ENCODE results near the gene PLCL1. TPM values are rescaled to one million over a fixed set of nuclear protein-coding genes. Genes with fewer than 3 reads are reported as not detected.
"Not testable (repeated sequence)": the region's sequence is repeated elsewhere in the genome, so short reads cannot be mapped to it uniquely, and the experiment has no call there.

Gene PLCL1
- total RNA-seq, 1 donor from 2014 or later, result 1.2 TPM

DNA sequence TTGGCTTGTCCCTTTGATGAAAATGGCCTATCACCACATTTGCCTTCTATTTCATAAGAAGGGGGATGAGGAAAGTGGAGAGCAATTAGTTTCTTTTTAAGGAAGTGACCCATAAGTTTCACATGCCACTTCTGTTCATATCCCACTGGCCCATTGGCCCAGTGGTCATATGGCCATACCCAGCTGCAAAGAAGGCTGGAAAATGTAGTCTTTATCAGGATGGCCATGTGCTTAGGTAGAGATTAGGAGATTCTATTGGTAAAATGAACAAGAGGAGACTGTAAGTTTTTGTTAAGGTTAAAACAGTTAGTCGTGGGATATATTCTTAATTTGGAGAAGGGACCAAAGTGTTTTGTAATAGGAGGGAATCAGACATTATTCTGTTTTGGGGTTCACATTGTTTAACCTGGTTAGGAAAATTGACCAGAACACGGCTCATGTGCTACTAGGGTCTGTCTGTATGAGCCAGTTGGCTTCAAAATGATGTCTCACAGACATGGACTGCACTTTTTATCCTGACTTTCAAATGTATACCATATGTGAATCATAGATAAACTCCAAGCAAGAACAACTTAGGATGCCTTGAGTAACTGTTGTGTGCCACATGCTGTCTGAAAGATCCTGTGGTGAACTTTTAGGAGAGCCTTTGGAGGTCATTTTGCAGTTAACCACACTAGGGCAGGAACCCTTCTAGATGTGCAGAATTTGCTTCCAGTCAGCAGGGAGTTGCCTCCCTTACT lies 17.3 kb downstream of the PLCL1 start:
- no peaks in the 10 kb centered on the region for H3K36me3 Mint-ChIP-seq (ENCODE audit: unreplicated experiment)
- H3K27me3 Mint-ChIP-seq (ENCODE audit: unreplicated experiment), result peaks cover 19% of the 10 kb centered on the region
- DNase-seq (ENCODE audit: extremely low spot score, unreplicated experiment), result no peak
- H3K4me1 Mint-ChIP-seq (ENCODE audit: unreplicated experiment), result no peaks in the 10 kb centered on the region
- H3K9me3 Mint-ChIP-seq (ENCODE audit: unreplicated experiment), result no peaks in the 10 kb centered on the region
- TF ChIP-seq, protein P1, sequence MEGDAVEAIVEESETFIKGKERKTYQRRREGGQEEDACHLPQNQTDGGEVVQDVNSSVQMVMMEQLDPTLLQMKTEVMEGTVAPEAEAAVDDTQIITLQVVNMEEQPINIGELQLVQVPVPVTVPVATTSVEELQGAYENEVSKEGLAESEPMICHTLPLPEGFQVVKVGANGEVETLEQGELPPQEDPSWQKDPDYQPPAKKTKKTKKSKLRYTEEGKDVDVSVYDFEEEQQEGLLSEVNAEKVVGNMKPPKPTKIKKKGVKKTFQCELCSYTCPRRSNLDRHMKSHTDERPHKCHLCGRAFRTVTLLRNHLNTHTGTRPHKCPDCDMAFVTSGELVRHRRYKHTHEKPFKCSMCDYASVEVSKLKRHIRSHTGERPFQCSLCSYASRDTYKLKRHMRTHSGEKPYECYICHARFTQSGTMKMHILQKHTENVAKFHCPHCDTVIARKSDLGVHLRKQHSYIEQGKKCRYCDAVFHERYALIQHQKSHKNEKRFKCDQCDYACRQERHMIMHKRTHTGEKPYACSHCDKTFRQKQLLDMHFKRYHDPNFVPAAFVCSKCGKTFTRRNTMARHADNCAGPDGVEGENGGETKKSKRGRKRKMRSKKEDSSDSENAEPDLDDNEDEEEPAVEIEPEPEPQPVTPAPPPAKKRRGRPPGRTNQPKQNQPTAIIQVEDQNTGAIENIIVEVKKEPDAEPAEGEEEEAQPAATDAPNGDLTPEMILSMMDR (IDR thresholded peaks at IDR 0.05), result no peak
- H3K4me3 Mint-ChIP-seq (ENCODE audit: unreplicated experiment), result no peak overlapping the region
- H3K27ac Mint-ChIP-seq (ENCODE audit: unreplicated experiment), result no peak overlapping the region

DNA sequence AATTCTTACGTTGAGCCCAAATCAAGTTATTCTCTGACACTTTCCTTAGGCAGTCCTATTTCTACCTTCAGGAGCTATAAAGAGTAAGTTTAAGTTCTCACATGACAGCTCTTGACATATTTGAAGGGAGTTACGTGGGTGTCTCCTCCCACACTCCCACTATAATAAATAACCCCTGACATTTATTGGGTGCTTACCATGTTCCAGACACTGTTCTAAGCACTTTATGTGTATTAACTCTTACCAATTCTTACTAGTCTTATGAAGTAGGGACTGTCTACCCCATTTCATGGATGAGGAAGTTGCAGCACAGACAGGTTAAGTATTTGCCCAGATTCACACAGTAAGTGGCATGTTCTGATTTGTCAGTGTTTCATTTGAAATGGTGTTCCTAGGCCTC lies 17.9 kb downstream of the PLCL1 start:
- TF ChIP-seq, protein P1 (IDR thresholded peaks at IDR 0.05), result no peak
- peaks cover 15% of the 10 kb centered on the region for H3K27me3 Mint-ChIP-seq (ENCODE audit: unreplicated experiment)
- H3K9me3 Mint-ChIP-seq (ENCODE audit: unreplicated experiment), result no peaks in the 10 kb centered on the region
- no peaks in the 10 kb centered on the region for H3K36me3 Mint-ChIP-seq (ENCODE audit: unreplicated experiment)
- no peak overlapping the region for H3K4me3 Mint-ChIP-seq (ENCODE audit: unreplicated experiment)
- no peak overlapping the region for H3K27ac Mint-ChIP-seq (ENCODE audit: unreplicated experiment)
- H3K4me1 Mint-ChIP-seq (ENCODE audit: unreplicated experiment), result no peaks in the 10 kb centered on the region
- DNase-seq (ENCODE audit: extremely low spot score, unreplicated experiment), result no peak

- no peak overlapping the region for H3K4me3 Mint-ChIP-seq (ENCODE audit: unreplicated experiment)
- H3K4me1 Mint-ChIP-seq (ENCODE audit: unreplicated experiment), result no peaks in the 10 kb centered on the region
- no peaks in the 10 kb centered on the region for H3K36me3 Mint-ChIP-seq (ENCODE audit: unreplicated experiment)
- DNase-seq (ENCODE audit: extremely low spot score, unreplicated experiment), result no peak
- H3K9me3 Mint-ChIP-seq (ENCODE audit: unreplicated experiment), result peaks cover 9% of the 10 kb centered on the region
- no peak overlapping the region for H3K27ac Mint-ChIP-seq (ENCODE audit: unreplicated experiment)
- TF ChIP-seq, protein P1 (IDR thresholded peaks at IDR 0.05), result no peak
- peaks cover 3% of the 10 kb centered on the region for H3K27me3 Mint-ChIP-seq (ENCODE audit: unreplicated experiment)
Measured at GRCh38 chr2:197827618-197828017, 23.2 kb downstream of the PLCL1 start.

GRCh38 chr2:197828464-197829135 lies 24.2 kb downstream of the PLCL1 start:
- H3K27me3 Mint-ChIP-seq (ENCODE audit: unreplicated experiment), result peaks cover 3% of the 10 kb centered on the region
- H3K36me3 Mint-ChIP-seq (ENCODE audit: unreplicated experiment), result no peaks in the 10 kb centered on the region
- no peak overlapping the region for H3K4me3 Mint-ChIP-seq (ENCODE audit: unreplicated experiment)
- no peaks in the 10 kb centered on the region for H3K4me1 Mint-ChIP-seq (ENCODE audit: unreplicated experiment)
- peaks cover 9% of the 10 kb centered on the region for H3K9me3 Mint-ChIP-seq (ENCODE audit: unreplicated experiment)
- TF ChIP-seq, protein P1 (IDR thresholded peaks at IDR 0.05), result no peak
- H3K27ac Mint-ChIP-seq (ENCODE audit: unreplicated experiment), result no peak overlapping the region
- no peak for DNase-seq (ENCODE audit: extremely low spot score, unreplicated experiment)

DNA sequence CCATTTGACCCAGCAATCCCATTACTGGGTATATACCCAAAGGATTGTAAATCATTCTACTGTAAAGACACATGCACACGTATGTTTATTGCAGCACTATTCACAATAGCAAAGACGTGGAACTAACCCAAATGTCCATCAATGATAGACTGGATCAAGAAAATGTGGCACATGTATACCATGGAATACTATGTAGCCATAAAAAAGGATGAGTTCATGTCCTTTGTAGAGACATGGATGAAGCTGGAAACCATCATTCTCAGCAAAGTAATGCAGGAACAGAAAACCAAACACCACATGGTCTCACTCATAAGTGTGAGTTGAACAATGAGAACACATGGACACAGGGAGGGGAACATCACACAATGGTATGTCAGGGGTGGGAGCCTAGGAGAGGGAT lies 30.4 kb downstream of the PLCL1 start:
- not testable (repeated sequence) for H3K27me3 Mint-ChIP-seq (ENCODE audit: unreplicated experiment); DNase-seq (ENCODE audit: extremely low spot score, unreplicated experiment); H3K9me3 Mint-ChIP-seq (ENCODE audit: unreplicated experiment); H3K4me1 Mint-ChIP-seq (ENCODE audit: unreplicated experiment); H3K27ac Mint-ChIP-seq (ENCODE audit: unreplicated experiment); H3K4me3 Mint-ChIP-seq (ENCODE audit: unreplicated experiment); H3K36me3 Mint-ChIP-seq (ENCODE audit: unreplicated experiment)
